Kidney epithelial cell (primary cell): Measurements from ENCODE around the gene OR10H3. TPM values are rescaled to one million over a fixed set of nuclear protein-coding genes. Genes with fewer than 3 reads are reported as not detected.
"Not testable (repeated sequence)": the region's sequence is repeated elsewhere in the genome, so short reads cannot be mapped to it uniquely, and the experiment has no call there.

Source experiments
- DNase-seq: peaks from one replicate; pipeline ENCODE4 v3.0.0-alpha.2; 2010; ENCODE audit warnings: low read depth
- H3K27me3 ChIP-seq: 2 replicates; pipeline ENCODE4 v1.6.0; 2011; ENCODE audit warnings: low read length; ENCODE audit not compliant: control insufficient read depth, insufficient read depth
- H3K36me3 ChIP-seq: 2 replicates; pipeline ENCODE4 v1.5.1; 2011; ENCODE audit warnings: low read length; ENCODE audit not compliant: control insufficient read depth, insufficient read depth
- H3K4me3 ChIP-seq: 2 replicates; pipeline ENCODE4 v1.5.1; 2011; ENCODE audit warnings: low read depth, mild to moderate bottlenecking, control low read depth, low read length
- total RNA-seq: library from RNA; depleted of rRNA; stranded (reverse); fragments of >200 nt; gene quantifications from 2 replicates; pipeline ENCODE4 v1.2.3, GENCODE V29; 2015
- TF ChIP-seq, protein P1 (sequence below): IDR thresholded peaks from 2 replicates; pipeline ENCODE4 v1.5.1; 2011; ENCODE audit warnings: mild to moderate bottlenecking, moderate library complexity, low read length, control low read depth, inconsistent platforms; ENCODE audit not compliant: insufficient read depth, poor library complexity, severe bottlenecking

The OR10H3 gene
- total RNA-seq, 1 donor from 2014 or later, result not detected

- Histone ChIP-seq H3K36me3 (no peaks in the 10 kb centered on the region), H3K27me3 (no peaks in the 10 kb centered on the region), H3K4me3 (no peak overlapping the region)
- DNase-seq, result no peak
- TF ChIP-seq, protein P1, sequence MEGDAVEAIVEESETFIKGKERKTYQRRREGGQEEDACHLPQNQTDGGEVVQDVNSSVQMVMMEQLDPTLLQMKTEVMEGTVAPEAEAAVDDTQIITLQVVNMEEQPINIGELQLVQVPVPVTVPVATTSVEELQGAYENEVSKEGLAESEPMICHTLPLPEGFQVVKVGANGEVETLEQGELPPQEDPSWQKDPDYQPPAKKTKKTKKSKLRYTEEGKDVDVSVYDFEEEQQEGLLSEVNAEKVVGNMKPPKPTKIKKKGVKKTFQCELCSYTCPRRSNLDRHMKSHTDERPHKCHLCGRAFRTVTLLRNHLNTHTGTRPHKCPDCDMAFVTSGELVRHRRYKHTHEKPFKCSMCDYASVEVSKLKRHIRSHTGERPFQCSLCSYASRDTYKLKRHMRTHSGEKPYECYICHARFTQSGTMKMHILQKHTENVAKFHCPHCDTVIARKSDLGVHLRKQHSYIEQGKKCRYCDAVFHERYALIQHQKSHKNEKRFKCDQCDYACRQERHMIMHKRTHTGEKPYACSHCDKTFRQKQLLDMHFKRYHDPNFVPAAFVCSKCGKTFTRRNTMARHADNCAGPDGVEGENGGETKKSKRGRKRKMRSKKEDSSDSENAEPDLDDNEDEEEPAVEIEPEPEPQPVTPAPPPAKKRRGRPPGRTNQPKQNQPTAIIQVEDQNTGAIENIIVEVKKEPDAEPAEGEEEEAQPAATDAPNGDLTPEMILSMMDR, result no peak
These were observed 43.9 kb downstream of the OR10H3 start for GRCh38 chr19:15781661-15782060.

DNA sequence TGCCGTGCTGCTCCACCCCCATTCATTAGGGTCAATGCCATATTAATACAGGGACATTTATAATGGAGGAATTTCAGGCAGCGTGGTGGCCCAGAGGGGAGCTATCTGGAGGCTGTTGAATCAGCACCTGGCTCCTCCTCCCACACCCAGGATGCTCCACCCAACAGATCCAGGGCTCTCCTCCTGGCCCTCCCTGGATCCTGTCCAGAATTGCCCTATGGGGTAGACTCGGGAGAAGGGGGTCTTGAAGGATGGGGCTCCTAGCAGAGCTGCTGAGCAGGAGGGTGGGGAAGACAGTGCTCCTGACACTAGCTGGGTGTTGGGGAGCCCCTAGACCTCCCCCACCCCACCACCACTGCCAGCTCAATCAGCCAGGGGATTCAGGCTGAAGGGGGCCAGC is 44.4 kb downstream of the OR10H3 start:
- TF ChIP-seq, protein P1, result no peak
- DNase-seq, result no peak
- no peaks in the 10 kb centered on the region for H3K27me3 ChIP-seq
- H3K36me3 ChIP-seq, result no peaks in the 10 kb centered on the region
- no peak overlapping the region for H3K4me3 ChIP-seq

GRCh38 chr19:15782896-15783295 is 45.1 kb downstream of the OR10H3 start:
- H3K27me3 ChIP-seq, DNase-seq, H3K4me3 ChIP-seq, H3K36me3 ChIP-seq: not testable (repeated sequence)

DNA sequence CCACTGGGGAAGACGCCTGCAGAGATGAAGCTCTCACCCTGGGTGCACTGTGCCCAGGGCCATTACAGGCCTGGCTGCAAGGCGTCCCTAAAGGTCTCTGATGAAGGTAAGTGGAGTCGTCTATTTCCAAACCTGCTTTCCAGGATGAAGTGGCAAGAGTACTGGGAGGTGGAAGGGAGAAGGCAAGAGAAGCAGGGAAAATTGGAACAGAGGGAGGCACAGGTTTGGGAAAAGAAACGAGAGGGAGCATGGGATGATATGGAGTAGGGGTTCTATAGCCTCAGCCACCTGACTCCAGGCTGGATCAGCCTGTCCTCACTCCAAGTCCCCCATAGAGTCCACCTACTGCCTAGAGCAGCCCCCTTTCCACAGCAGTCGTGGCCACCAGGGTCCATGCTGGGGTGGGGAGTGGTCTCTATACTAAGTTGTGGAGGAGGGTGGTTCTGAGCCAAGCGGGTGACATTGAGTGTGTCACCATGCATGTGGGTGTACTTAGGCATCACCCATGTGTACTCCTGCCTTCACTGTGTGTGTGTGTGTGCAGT is 49.9 kb downstream of the OR10H3 start, which contains the start of gene OR10H5:
TSS of gene OR10H5 (plus strand) at position 51 of the 545 bp plus-strand sequence. CDS start 6,388 bp downstream, outside the sequence.
- no peak for DNase-seq
- TF ChIP-seq, protein P1, result no peak
- Histone ChIP-seq H3K27me3 (no peaks in the 10 kb centered on the region), H3K4me3 (no peak within 1 kb of the TSS), H3K36me3 (no peaks in the 10 kb centered on the region)

DNA sequence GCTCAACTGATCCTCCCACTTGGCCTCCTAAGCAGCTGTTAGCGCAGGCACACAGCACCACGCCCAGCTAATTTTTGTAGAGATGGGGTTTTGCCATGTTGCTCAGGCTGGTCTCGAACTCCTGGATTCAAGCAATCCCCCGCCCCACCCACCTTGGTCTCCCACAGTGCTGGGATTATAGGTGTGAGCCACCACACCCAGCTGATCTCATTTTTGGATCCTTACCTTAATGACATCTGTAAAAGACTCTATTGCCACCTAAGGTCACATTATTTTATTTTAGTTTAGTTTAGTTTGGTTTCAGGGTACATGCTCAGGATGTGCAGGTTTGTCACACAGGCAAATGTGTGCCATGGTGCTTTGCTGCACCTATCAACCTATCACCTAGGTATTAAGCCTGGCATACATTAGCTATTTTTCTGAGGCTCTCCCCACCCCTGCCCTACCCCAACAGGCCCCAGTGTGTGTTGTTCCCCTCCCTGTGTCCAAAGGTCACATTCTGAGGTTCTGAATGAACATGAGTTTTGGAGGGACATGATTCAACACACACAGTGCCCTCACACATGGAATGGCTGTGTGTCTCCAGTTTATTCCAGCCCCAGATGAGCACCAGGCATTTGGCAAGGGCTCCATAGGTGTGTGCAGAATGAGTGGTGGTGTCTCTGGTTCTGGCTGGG is 50.9 kb downstream of the OR10H3 start:
- Histone ChIP-seq H3K36me3 (no peaks in the 10 kb centered on the region), H3K27me3 (no peaks in the 10 kb centered on the region), H3K4me3 (no peak overlapping the region)
- DNase-seq, result no peak
- TF ChIP-seq, protein P1, result no peak

- Histone ChIP-seq H3K4me3 (no peak overlapping the region), H3K36me3 (no peaks in the 10 kb centered on the region), H3K27me3 (no peaks in the 10 kb centered on the region)
- no peak for DNase-seq
- TF ChIP-seq, protein P1, result no peak
These were observed 52.3 kb downstream of the OR10H3 start for GRCh38 chr19:15790096-15790495.

Other genes with a start within 250 kb of the OR10H3 start
- not detected in 2 replicates for gene CYP4F22, start 229.5 kb upstream of the OR10H3 start, total RNA-seq
- not detected in 2 replicates for gene CYP4F8, start 122.8 kb upstream of the OR10H3 start, total RNA-seq
- not detected in 2 replicates for gene CYP4F3, start 97.1 kb upstream of the OR10H3 start, total RNA-seq
- gene CYP4F12, start 64.9 kb upstream of the OR10H3 start, total RNA-seq, result not detected in 2 replicates
- gene OR10H2, start 10.0 kb upstream of the OR10H3 start, total RNA-seq, result not detected in 2 replicates
- not detected in 2 replicates for gene OR10H5, start 49.7 kb downstream of the OR10H3 start, total RNA-seq
- not detected in 2 replicates for gene OR10H1, start 77.7 kb downstream of the OR10H3 start, total RNA-seq
- gene CYP4F2, start 160.1 kb downstream of the OR10H3 start, total RNA-seq, result not detected in 2 replicates
- 0.38 TPM in 1 of 2 replicates, not detected in the other for gene CYP4F11, start 196.5 kb downstream of the OR10H3 start, total RNA-seq
- not detected in 2 replicates for gene OR10H4, start 211.0 kb downstream of the OR10H3 start, total RNA-seq